H54 (cell line): ENCODE results near the gene TGFBR1.
A peak's percentile ranks its signal among the peaks of the same experiment; 100 is the strongest.

ENCODE experiments used
- DNase-seq: peaks from one replicate; pipeline ENCODE4 v3.0.0; 2011; ENCODE audit warnings: low spot score, mixed read lengths; ENCODE audit not compliant: insufficient read length
- FAIRE-seq: peaks from 3 replicates; lab custom pipeline; 2011; peaks lifted over from hg19 to GRCh38; lab: Jason Lieb, UNC
- POLR2A ChIP-seq: IDR thresholded peaks from 2 replicates; pipeline ENCODE4 v1.6.1; 2011; ENCODE audit warnings: low read depth, mild to moderate bottlenecking, low read length

Gene TGFBR1

GRCh38 chr9:99141849-99142248 is 36.9 kb downstream of the TGFBR1 start:
- FAIRE-seq: peak; percentile 38

GRCh38 chr9:99142275-99142674 is 37.4 kb downstream of the TGFBR1 start:
- FAIRE-seq: no peak
- TF ChIP-seq POLR2A: no peak
- no peak for DNase-seq

More at GRCh38 chr9:99141849-99142248, 36.9 kb downstream of the TGFBR1 start:
- no peak for DNase-seq
- no peak for TF ChIP-seq POLR2A

GRCh38 chr9:99143655-99144054 is 38.7 kb downstream of the TGFBR1 start:
- no peak for TF ChIP-seq POLR2A
- DNase-seq: no peak
- peak; percentile 41 for FAIRE-seq

- no peak for FAIRE-seq
- no peak for DNase-seq
- TF ChIP-seq POLR2A: no peak
Observed at GRCh38 chr9:99144966-99145365, 40.1 kb downstream of the TGFBR1 start.

GRCh38 chr9:99146574-99146973 is 41.7 kb downstream of the TGFBR1 start:
- FAIRE-seq (peak; percentile 43), DNase-seq (no peak)
- no peak for TF ChIP-seq POLR2A

GRCh38 chr9:99147177-99147576 is 42.3 kb downstream of the TGFBR1 start:
- no peak for DNase-seq
- FAIRE-seq: no peak
- TF ChIP-seq POLR2A: no peak

- no peak for TF ChIP-seq POLR2A
- peak; percentile 89 for FAIRE-seq
- DNase-seq: no peak
Observed at GRCh38 chr9:99150451-99151171, 45.7 kb downstream of the TGFBR1 start.

GRCh38 chr9:99154356-99154755 is 49.4 kb downstream of the TGFBR1 start:
- DNase-seq (no peak), FAIRE-seq (no peak)
- TF ChIP-seq POLR2A: no peak

- FAIRE-seq: no peak
- TF ChIP-seq POLR2A: no peak
- DNase-seq: no peak
Observed at GRCh38 chr9:99155736-99156135, 50.8 kb downstream of the TGFBR1 start.

- FAIRE-seq (peak; percentile 97), DNase-seq (no peak)
- TF ChIP-seq POLR2A: no peak
Observed at GRCh38 chr9:99158629-99159028, 53.7 kb downstream of the TGFBR1 start.

- TF ChIP-seq POLR2A: no peak
- no peak for DNase-seq
- FAIRE-seq: no peak
Observed at GRCh38 chr9:99160173-99160572, 55.3 kb downstream of the TGFBR1 start.

- TF ChIP-seq POLR2A: no peak
- DNase-seq: no peak
- no peak for FAIRE-seq
Observed at GRCh38 chr9:99162759-99163364, 57.9 kb downstream of the TGFBR1 start.

- DNase-seq (no peak), FAIRE-seq (no peak)
- TF ChIP-seq POLR2A: no peak
Observed at GRCh38 chr9:99166149-99166548, 61.2 kb downstream of the TGFBR1 start.

GRCh38 chr9:99167119-99167518 is 62.2 kb downstream of the TGFBR1 start:
- no peak for TF ChIP-seq POLR2A
- FAIRE-seq: no peak
- no peak for DNase-seq

GRCh38 chr9:99167694-99168093 is 62.8 kb downstream of the TGFBR1 start:
- FAIRE-seq (no peak), DNase-seq (no peak)
- TF ChIP-seq POLR2A: no peak
